Liver (tissue), 9 donors: ENCODE data around the gene WNK1. TPM values are rescaled to one million over a fixed set of nuclear protein-coding genes. Genes with fewer than 3 reads are reported as not detected.

Experiments used
- DNase-seq: peaks from one replicate; pipeline ENCODE4 v3.0.0-alpha.2; 2017; ENCODE audit warnings: low spot score
- H3K27ac ChIP-seq, 2 donors: one replicate each; pipeline ENCODE4 v1.7.0; 2013; ENCODE audit warnings: inconsistent platforms in 2 of 2, low read length in 2 of 2, control low read depth in 1 of 2, low read depth in 1 of 2, mild to moderate bottlenecking in 1 of 2
- H3K27me3 ChIP-seq, 4 donors: one replicate each; pipeline versions ENCODE4 v1.6.1 to v1.7.0; 2013; ENCODE audit warnings: low read length in 3 of 4, inconsistent platforms in 1 of 4, mild to moderate bottlenecking in 1 of 4, moderate library complexity in 1 of 4; ENCODE audit not compliant: control insufficient read depth in 4 of 4, insufficient read depth in 4 of 4
- H3K36me3 ChIP-seq, 4 donors: one replicate each; pipeline versions ENCODE4 v1.6.1 to v1.7.0; 2013; ENCODE audit warnings: low read length in 3 of 4, mild to moderate bottlenecking in 3 of 4, low read depth in 1 of 4, moderate library complexity in 1 of 4; ENCODE audit not compliant: control insufficient read depth in 4 of 4, insufficient read depth in 3 of 4
- H3K4me1 ChIP-seq, 4 donors: one replicate each; pipeline versions ENCODE4 v1.6.1 to v1.7.0; 2013; ENCODE audit warnings: low read length in 3 of 4, mild to moderate bottlenecking in 3 of 4, moderate library complexity in 1 of 4; ENCODE audit not compliant: control insufficient read depth in 4 of 4, insufficient read depth in 4 of 4
- H3K4me3 ChIP-seq, 3 donors: one replicate each; pipeline versions ENCODE4 v1.6.1 to v1.7.0; 2013; ENCODE audit warnings: low read length in 3 of 3, control low read depth in 1 of 3, low read depth in 1 of 3, mild to moderate bottlenecking in 1 of 3
- H3K9ac ChIP-seq, 2 donors: one replicate each; pipeline ENCODE4 v1.7.0; 2013; ENCODE audit warnings: low read length in 2 of 2, mild to moderate bottlenecking in 2 of 2, moderate library complexity in 2 of 2, control low read depth in 1 of 2, low read depth in 1 of 2
- H3K9me3 ChIP-seq, 4 donors: one replicate each; pipeline versions ENCODE4 v1.6.1 to v1.7.0; 2013; ENCODE audit warnings: low read length in 3 of 4; ENCODE audit not compliant: control insufficient read depth in 4 of 4
- CTCF ChIP-seq: fragments of 150-350 bp; IDR thresholded peaks from 2 replicates; pipeline ENCODE4 v1.5.1; 2017; ENCODE audit warnings: improper control_type of control experiment, low read depth, low read length; ENCODE audit not compliant: missing input control
- EGR1 ChIP-seq, 2 donors: IDR thresholded peaks; 2 replicates each; pipeline ENCODE4 v1.6.1; 2016 to 2018; ENCODE audit warnings: antibody characterized with exemption in 2 of 2, low read depth in 2 of 2
- FOXA1 ChIP-seq: IDR thresholded peaks from 2 replicates; pipeline ENCODE4 v1.6.1; 2016; ENCODE audit warnings: antibody characterized with exemption
- FOXA2 ChIP-seq: IDR thresholded peaks from 2 replicates; pipeline ENCODE4 v1.6.1; 2016; ENCODE audit warnings: antibody characterized with exemption
- GABPA ChIP-seq, 2 donors: IDR thresholded peaks in 1 of 2; conservative IDR thresholded peaks in 1 of 2; 2 replicates each; pipeline ENCODE4 v1.6.1; 2016; ENCODE audit warnings: antibody characterized with exemption in 2 of 2, mild to moderate bottlenecking in 1 of 2, moderate library complexity in 1 of 2
- HNF4A ChIP-seq, 2 donors: conservative IDR thresholded peaks; 2 replicates each; pipeline ENCODE4 v1.6.1; 2016; ENCODE audit warnings: antibody characterized with exemption in 2 of 2, mild to moderate bottlenecking in 2 of 2
- JUND ChIP-seq, 2 donors: IDR thresholded peaks; 2 replicates each; pipeline ENCODE4 v1.6.1; 2016; ENCODE audit warnings: antibody characterized with exemption in 2 of 2
- MAX ChIP-seq: IDR thresholded peaks from 2 replicates; pipeline ENCODE4 v1.6.1; 2016; ENCODE audit warnings: antibody characterized with exemption
- RAD21 ChIP-seq, 2 donors: IDR thresholded peaks; 2 replicates each; pipeline ENCODE4 v1.6.1; 2016; ENCODE audit warnings: antibody characterized with exemption in 2 of 2, mild to moderate bottlenecking in 2 of 2
- REST ChIP-seq: IDR thresholded peaks from 2 replicates; pipeline ENCODE4 v1.6.1; 2016; ENCODE audit warnings: antibody characterized with exemption, mild to moderate bottlenecking
- RXRA ChIP-seq, 2 donors: IDR thresholded peaks; 2 replicates each; pipeline ENCODE4 v1.6.1; 2017 to 2018; ENCODE audit warnings: antibody characterized with exemption in 2 of 2, mild to moderate bottlenecking in 1 of 2
- SP1 ChIP-seq: IDR thresholded peaks from 2 replicates; pipeline ENCODE4 v1.6.1; 2018; ENCODE audit warnings: antibody characterized with exemption, mild to moderate bottlenecking
- TAF1 ChIP-seq: conservative IDR thresholded peaks from 2 replicates; pipeline ENCODE4 v1.6.1; 2016; ENCODE audit warnings: antibody characterized with exemption, mild to moderate bottlenecking
- YY1 ChIP-seq: IDR thresholded peaks from 2 replicates; pipeline ENCODE4 v1.6.1; 2016; ENCODE audit warnings: antibody characterized with exemption, mild to moderate bottlenecking
- ZBTB33 ChIP-seq: IDR thresholded peaks from 2 replicates; pipeline ENCODE4 v1.6.1; 2016; ENCODE audit warnings: antibody characterized with exemption
- WGBS: extraction: QIAGEN DNeasy Blood & Tissue Kit; methylation state at CpG from one replicate; pipeline ENCODE4 v1.1.7; 2013; 5-methylcytosine and 5-hydroxymethylcytosine counted together
- polyA plus RNA-seq, 2 donors: library from polyadenylated mRNA; stranded (reverse) in 1 of 2; unstranded in 1 of 2; fragments of 200-250 nt in 1 of 2; fragments of >200 nt in 1 of 2; fragmentation: Nextera tagmentation in 1 of 2; extraction: Ambion mirVana in 1 of 2; gene quantifications; one replicate each; pipeline versions ENCODE4 v1.2.1 to v1.2.3, GENCODE V29; 2013 to 2015
- total RNA-seq, 2 donors: library from RNA; depleted of rRNA; stranded (reverse); fragments of >200 nt; gene quantifications; one replicate each; pipeline ENCODE4 v1.2.3, GENCODE V29; 2014
- donor health status: healthy.
- donor health status: healthy.
- donor health status: healthy.
- donor health status: healthy.
- donor health status: healthy.

The WNK1 gene
- total and polyA plus RNA-seq, 4 donors: 22.4 to 299 (median 53.8) TPM

- Histone ChIP-seq H3K27me3 (no peaks in the 10 kb centered on the region), H3K4me3 (no peak overlapping the region), H3K9ac (no peak overlapping the region), H3K4me1 (no peaks in the 10 kb centered on the region), H3K36me3 (no peaks in the 10 kb centered on the region), H3K9me3 (no peaks in the 10 kb centered on the region), H3K27ac (no peak overlapping the region)
- no peak for DNase-seq
- no peak for TF ChIP-seq CTCF
- TF ChIP-seq TAF1: no peak
- no peak for TF ChIP-seq FOXA1
- no peak for TF ChIP-seq YY1
- no peak for TF ChIP-seq HNF4A (conservative IDR thresholded peaks at IDR 0.05)
- no peak for TF ChIP-seq EGR1 (IDR thresholded peaks at IDR 0.05; ENCODE audit: low read depth in 2 of 2)
- no peak for TF ChIP-seq FOXA2
- no peak for TF ChIP-seq REST
- no peak for TF ChIP-seq GABPA (IDR thresholded peaks at IDR 0.05 in 1 of 2, conservative IDR thresholded peaks at IDR 0.05 in 1 of 2)
- TF ChIP-seq RAD21 (IDR thresholded peaks at IDR 0.05): no peak
- WGBS: 96% methylated on average over 6 of the region's 6 CpGs
Measured at GRCh38 chr12:727321-727720, 25.1 kb upstream of the WNK1 start.

- Histone ChIP-seq H3K9ac (no peak overlapping the region), H3K27ac (no peak overlapping the region), H3K4me3 (no peak overlapping the region), H3K27me3 (no peaks in the 10 kb centered on the region), H3K4me1 (no peaks in the 10 kb centered on the region), H3K9me3 (no peaks in the 10 kb centered on the region), H3K36me3 (no peaks in the 10 kb centered on the region)
- WGBS: 75% methylated on average over 2 of the region's 2 CpGs
- no peak for TF ChIP-seq RXRA (IDR thresholded peaks at IDR 0.05)
- TF ChIP-seq REST: no peak
- TF ChIP-seq CTCF: no peak
- TF ChIP-seq EGR1 (IDR thresholded peaks at IDR 0.05; ENCODE audit: low read depth in 2 of 2): no peak
- no peak for TF ChIP-seq GABPA (IDR thresholded peaks at IDR 0.05 in 1 of 2, conservative IDR thresholded peaks at IDR 0.05 in 1 of 2)
- no peak for TF ChIP-seq MAX
- no peak for TF ChIP-seq ZBTB33
- TF ChIP-seq JUND (IDR thresholded peaks at IDR 0.05): no peak
- no peak for TF ChIP-seq FOXA1
- no peak for TF ChIP-seq SP1
- no peak for DNase-seq
Measured at GRCh38 chr12:728781-729180, 23.6 kb upstream of the WNK1 start.
